ENCODE data around the gene GLB1L.
"Not testable (repeated sequence)": the region's sequence is repeated elsewhere in the genome, so short reads cannot be mapped to it uniquely, and the experiment has no call there.

GLB1L gene

DNA sequence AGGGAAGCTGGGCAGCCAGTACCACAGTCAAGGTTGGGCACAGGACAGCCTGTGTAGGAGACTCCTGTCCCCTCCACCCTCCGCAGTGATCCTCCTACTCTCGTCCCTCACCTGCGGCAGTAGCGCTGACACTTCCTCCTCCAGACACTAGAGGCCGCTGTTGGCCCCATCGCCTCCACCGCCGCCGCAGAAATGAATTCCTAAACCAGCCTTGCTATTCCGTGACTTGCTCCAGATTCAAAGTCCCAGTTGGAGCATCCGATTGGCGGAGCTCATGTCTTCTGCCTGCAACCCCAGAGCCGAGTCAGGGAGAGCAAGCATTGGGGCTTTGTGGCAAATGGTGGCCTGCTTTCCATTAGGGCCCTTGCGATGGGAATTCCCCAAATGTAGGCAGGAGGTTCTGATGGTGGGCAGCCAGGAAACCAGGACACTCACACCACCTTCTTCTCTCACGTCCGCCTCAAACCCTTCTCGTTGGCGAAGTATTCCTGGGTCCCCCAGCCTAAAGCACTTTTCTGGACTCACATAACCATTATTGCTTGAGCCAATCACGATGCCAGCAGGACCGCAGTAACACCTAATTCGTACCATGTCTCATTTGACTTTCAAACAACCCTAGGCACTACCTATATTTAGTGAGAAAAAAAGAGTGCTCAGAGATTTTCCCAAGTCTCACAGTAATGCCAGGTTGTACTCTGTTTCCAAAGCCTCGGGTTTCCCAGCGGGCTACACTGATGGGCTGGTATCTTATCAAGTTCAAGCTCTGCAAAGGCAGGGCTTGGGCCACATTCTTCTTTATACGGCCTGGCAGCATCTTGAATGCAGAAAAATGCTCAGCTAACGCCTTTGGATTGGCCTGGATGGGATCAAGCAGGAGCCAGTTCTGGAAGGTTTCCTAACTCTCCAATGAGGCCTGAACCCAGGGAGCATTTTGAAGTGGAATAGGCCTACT, 32.7 kb upstream of the GLB1L start:
- peak; percentile 81 for DNase-seq
- Mint-ChIP-seq H3K4me3 (peak overlapping the region; percentile 92), H3K27me3 (peaks cover 18% of the 10 kb centered on the region), H3K9me3 (no peaks in the 10 kb centered on the region), H3K4me1 (peaks cover 41% of the 10 kb centered on the region), H3K27ac (peak overlapping the region; percentile 98), H3K36me3 (peaks cover 19% of the 10 kb centered on the region)
- CTCF ChIA-PET = interaction anchor here (0.6 to 14.8 kb wide), 20 partner anchors 8 to 120 kb away, joined by 3 to 267 read pairs (median 4); partner anchors contain the start of genes ANKZF1, ATG9A, GLB1L and STK16

DNA sequence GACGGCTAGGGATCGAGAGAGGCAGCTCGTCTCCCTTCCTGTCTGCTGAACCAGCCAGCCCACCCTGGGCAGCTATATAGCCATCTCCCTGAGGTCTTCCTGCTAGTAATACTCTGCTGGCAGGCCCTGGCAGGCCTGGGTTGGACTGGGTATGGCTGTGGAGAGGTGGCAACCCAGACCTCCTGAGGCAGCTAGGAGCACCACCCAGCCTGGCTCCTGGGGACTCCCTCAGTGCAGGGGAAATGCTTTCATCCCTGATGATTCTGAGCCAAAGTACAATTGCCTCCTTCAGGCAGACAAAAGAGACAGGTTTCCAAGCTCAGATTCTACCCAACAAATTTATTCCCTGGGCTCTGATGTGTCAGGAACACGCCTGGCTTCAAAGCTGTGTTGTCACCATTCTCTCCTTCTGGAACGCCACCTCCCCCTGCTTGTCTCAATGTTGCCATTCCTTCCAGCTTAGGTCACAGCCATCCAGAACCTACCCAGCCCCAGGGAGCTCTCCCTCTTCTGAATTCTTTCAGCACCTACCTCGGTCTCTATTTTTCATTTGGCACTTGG, 29.2 kb upstream of the GLB1L start:
- peaks cover 51% of the 10 kb centered on the region for H3K27me3 Mint-ChIP-seq
- H3K36me3 Mint-ChIP-seq = no peaks in the 10 kb centered on the region
- H3K27ac Mint-ChIP-seq = no peak overlapping the region
- CTCF ChIA-PET = interaction anchor here (14.8 kb wide), 1 partner anchor 21 kb away, joined by 267 read pairs; no protein-coding TSS in a partner anchor
- no peak overlapping the region for H3K4me3 Mint-ChIP-seq
- H3K9me3 Mint-ChIP-seq = no peaks in the 10 kb centered on the region
- DNase-seq = no peak
- peaks cover 21% of the 10 kb centered on the region for H3K4me1 Mint-ChIP-seq

DNA sequence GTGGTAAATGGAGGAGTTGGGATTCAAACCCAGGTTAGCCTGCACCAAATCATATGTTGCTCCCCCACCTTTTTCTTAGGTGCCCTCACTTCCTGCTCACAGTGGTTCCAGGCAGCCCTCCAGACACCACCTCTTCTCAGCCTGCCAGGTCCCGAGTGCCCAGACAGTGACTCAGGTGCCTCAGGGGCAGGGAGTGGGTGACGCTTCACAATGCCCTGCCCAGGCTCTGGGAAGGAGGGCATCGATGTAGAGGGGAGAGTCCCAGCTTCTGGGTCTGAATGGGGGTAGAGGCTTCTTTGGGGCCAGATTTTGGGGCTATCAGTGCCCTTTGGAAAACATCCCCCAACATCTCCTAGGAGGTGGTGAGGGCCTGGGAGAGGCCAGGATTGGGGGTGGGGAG, 28.7 kb upstream of the GLB1L start:
- H3K9me3 Mint-ChIP-seq = no peaks in the 10 kb centered on the region
- peaks cover 19% of the 10 kb centered on the region for H3K4me1 Mint-ChIP-seq
- no peak for DNase-seq
- H3K36me3 Mint-ChIP-seq = no peaks in the 10 kb centered on the region
- CTCF ChIA-PET = interaction anchor here (14.8 kb wide), 1 partner anchor 21 kb away, joined by 267 read pairs; no protein-coding TSS in a partner anchor
- no peak overlapping the region for H3K4me3 Mint-ChIP-seq
- H3K27ac Mint-ChIP-seq = no peak overlapping the region
- H3K27me3 Mint-ChIP-seq = peaks cover 54% of the 10 kb centered on the region

DNA sequence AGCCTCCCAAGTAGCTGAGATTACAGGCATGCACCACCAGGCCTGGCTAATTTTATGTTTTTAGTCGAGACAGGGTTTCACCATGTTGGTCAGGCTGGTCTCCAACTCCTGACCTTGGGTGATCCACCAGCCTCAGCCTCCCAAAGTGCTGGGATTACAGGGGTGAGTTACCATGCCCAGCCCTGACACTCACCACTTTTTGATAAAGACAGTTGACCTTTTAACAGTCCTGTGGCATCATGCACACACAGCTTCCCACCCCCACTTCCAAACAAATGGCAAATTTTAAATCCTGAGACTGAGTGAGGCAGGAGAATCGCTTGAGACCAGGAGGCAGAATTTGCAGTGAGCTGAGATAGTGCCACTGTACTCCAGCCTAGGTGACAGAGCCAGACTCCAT, 27.8 kb upstream of the GLB1L start:
- Mint-ChIP-seq H3K4me1 (peaks cover 10% of the 10 kb centered on the region), H3K36me3 (no peaks in the 10 kb centered on the region), H3K27ac (no peak overlapping the region), H3K9me3 (no peaks in the 10 kb centered on the region), H3K4me3 (no peak overlapping the region), H3K27me3 (peaks cover 54% of the 10 kb centered on the region)
- DNase-seq = no peak
- CTCF ChIA-PET = interaction anchor here (0.7 to 14.8 kb wide), 3 partner anchors 22 to 1461 kb away, joined by 3 to 267 read pairs (median 5); no protein-coding TSS in a partner anchor

DNA sequence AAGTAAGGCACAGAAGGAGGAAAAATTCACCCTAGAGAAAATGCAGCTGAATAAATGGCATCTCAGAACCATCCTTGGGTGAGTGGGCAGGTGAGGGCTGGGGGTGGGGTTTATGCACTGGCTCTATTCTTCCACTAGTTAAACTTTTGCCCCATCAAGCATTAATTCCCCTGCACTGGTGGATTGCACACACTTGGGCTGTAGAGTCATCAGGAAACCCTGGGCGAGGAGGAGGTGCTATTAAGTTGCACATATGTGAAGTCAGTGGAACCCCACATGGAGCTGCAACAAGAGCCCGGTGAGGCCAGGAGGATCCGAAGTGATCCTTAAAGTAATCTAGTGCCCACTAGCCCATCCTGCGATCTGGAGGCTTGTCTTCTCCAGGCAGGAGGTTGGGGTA, 27.1 kb upstream of the GLB1L start:
- Mint-ChIP-seq H3K9me3 (no peaks in the 10 kb centered on the region), H3K27me3 (peaks cover 54% of the 10 kb centered on the region), H3K27ac (no peak overlapping the region), H3K4me1 (peaks cover 3% of the 10 kb centered on the region), H3K4me3 (no peak overlapping the region), H3K36me3 (no peaks in the 10 kb centered on the region)
- CTCF ChIA-PET = interaction anchor here (1.1 kb wide), 1 partner anchor 22 kb away, joined by 5 read pairs; no protein-coding TSS in a partner anchor
- no peak for DNase-seq

DNA sequence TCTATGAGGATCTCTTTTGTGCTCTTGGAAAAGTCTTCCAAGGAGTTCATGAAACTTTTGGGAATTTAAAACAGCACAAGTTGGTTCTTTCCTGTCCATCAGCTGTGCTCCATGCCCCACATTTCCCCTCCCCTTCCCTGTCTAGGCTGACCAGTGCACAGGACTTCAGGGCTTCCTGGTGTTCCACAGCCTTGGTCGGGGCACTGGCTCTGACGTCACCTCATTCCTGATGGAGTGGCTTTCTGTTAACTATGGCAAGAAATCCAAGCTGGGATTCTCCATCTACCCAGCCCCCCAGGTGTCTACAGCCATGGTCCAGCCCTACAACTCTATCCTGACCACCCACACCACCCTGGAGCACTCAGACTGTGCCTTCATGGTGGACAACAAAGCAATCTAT, 25.8 kb upstream of the GLB1L start:
- no peak overlapping the region for H3K4me3 Mint-ChIP-seq
- H3K36me3 Mint-ChIP-seq = no peaks in the 10 kb centered on the region
- no peak for DNase-seq
- no peaks in the 10 kb centered on the region for H3K9me3 Mint-ChIP-seq
- H3K27ac Mint-ChIP-seq = no peak overlapping the region
- no peaks in the 10 kb centered on the region for H3K4me1 Mint-ChIP-seq
- H3K27me3 Mint-ChIP-seq = peaks cover 65% of the 10 kb centered on the region
- CTCF ChIA-PET = interaction anchor here (2.3 kb wide), 1 partner anchor 24 kb away, joined by 9 read pairs; no protein-coding TSS in a partner anchor

DNA sequence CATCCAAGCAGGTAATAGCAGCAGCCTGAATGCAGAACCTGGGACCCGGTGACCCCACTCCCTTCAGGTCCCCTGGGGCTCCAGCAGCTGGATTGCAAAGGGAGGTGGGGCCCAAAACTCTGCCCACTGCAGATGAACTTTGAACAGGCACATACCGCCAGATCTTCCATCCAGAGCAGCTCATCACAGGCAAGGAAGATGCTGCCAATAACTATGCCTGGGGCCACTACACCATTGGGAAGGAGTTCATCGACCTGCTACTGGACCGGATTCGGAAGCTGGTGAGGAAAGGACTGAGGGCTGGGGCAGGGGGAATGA, 24.8 kb upstream of the GLB1L start:
- Mint-ChIP-seq H3K36me3 (no peaks in the 10 kb centered on the region), H3K27me3 (peaks cover 65% of the 10 kb centered on the region), H3K27ac (no peak overlapping the region), H3K9me3 (no peaks in the 10 kb centered on the region), H3K4me1 (no peaks in the 10 kb centered on the region), H3K4me3 (no peak overlapping the region)
- CTCF ChIA-PET = interaction anchor here (1.7 to 2.3 kb wide), 2 partner anchors 8 to 25 kb away, joined by 4 to 9 read pairs; no protein-coding TSS in a partner anchor
- DNase-seq = no peak

DNA sequence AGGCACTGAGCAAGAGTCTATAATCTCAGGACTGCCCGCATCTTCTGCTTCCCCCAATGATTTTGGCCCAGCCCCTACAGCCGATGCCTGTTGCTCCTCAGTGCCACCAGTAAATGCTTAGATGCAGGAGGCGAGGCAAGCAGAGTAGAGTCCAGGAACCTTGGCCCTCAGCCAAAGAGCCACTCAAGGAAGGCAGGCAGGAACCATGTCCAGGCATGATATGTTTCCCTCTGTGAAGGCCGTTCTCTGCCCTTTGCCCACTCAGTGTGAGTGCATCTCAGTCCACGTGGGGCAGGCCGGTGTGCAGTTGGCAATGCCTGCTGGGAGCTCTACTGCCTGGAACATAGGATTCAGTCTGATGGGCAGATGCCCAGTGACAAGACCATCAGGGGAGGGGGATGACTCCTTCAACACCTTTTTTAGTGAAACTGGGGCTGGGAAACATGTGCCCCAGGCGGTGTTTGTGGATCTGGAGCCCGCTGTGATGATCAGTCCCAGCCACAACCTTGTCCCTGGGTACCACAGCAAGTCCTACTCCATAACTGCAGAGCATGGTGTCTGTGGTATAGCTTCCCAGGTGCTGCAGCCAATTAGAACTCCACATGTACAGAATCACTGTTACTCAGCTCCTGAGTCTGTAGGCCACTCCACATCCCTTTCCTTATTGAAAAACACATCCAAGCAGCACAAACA, 24.3 kb upstream of the GLB1L start:
- Mint-ChIP-seq H3K27ac (no peak overlapping the region), H3K9me3 (no peaks in the 10 kb centered on the region), H3K27me3 (peaks cover 61% of the 10 kb centered on the region), H3K4me1 (no peaks in the 10 kb centered on the region), H3K4me3 (no peak overlapping the region), H3K36me3 (no peaks in the 10 kb centered on the region)
- no peak for DNase-seq
- CTCF ChIA-PET = interaction anchor here (1.7 to 2.3 kb wide), 2 partner anchors 8 to 26 kb away, joined by 4 to 9 read pairs; no protein-coding TSS in a partner anchor

DNA sequence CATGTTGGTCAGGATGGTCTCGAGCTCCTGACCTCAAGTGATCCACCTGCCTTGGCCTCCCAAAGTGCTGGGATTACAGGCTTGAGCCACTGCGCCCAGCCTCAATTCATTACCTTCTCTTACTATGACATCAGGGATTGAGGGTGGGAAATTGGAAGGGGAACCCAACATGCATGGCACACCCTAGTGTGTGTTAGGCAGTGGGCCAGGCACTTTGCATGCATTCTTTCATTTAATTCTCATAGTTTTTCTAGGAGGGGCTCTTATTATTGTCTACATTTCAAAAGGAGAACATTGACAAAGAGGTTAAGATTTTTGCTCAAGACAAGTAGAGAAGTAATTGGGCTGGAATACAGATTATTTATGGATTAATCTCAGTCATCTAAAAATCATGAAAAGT, 23.1 kb upstream of the GLB1L start:
- no peaks in the 10 kb centered on the region for H3K4me1 Mint-ChIP-seq
- CTCF ChIA-PET = interaction anchor here (1.7 to 3.3 kb wide), 2 partner anchors 9 to 26 kb away, joined by 4 to 12 read pairs; no protein-coding TSS in a partner anchor
- peaks cover 54% of the 10 kb centered on the region for H3K27me3 Mint-ChIP-seq
- no peaks in the 10 kb centered on the region for H3K9me3 Mint-ChIP-seq
- no peaks in the 10 kb centered on the region for H3K36me3 Mint-ChIP-seq
- no peak for DNase-seq
- no peak overlapping the region for H3K4me3 Mint-ChIP-seq
- no peak overlapping the region for H3K27ac Mint-ChIP-seq

DNA sequence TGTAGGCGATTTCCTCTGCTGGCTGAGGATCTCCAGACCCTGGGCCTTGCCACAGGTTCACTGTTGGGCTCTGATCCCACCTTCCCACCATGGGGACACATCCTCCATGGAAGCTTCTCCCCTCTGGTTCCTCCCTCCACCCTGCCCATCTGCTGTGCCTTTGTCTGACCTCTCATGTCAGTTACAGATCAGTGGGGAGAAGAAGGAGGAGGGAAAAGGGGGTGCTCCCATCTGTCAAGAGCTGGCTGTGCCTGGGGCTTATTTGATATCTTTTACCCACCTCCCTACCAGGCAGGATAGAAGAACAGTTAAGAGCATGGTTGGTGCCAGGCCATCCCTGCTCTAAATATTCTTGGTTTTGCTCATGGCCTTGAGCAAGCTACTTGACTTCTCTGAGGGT, 21.6 kb upstream of the GLB1L start:
- no peaks in the 10 kb centered on the region for H3K36me3 Mint-ChIP-seq
- H3K4me1 Mint-ChIP-seq = no peaks in the 10 kb centered on the region
- CTCF ChIA-PET = interaction anchor here (0.6 to 3.3 kb wide), 2 partner anchors 10 to 28 kb away, joined by 3 to 12 read pairs; no protein-coding TSS in a partner anchor
- no peak overlapping the region for H3K4me3 Mint-ChIP-seq
- no peak for DNase-seq
- H3K27ac Mint-ChIP-seq = no peak overlapping the region
- peaks cover 47% of the 10 kb centered on the region for H3K27me3 Mint-ChIP-seq
- no peaks in the 10 kb centered on the region for H3K9me3 Mint-ChIP-seq

DNA sequence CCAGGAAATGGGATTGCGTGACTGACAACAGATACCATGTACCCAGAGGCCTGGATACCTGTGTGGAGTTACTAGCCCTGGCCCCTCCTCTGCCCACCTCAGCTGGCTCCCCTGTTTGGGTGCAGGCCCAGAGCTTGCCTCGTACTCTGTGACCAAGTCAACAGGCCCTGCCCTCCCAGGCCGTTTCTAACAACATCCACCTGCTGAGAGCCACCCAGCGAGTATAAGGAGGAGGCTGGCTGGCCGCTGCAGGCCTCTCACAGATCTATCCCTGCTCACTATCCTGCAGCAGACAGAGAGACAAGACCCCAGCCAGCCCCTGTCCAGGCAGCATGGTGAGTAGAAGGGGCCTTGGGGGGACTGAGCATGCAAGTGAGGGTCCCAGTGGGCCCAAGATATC, 21.0 kb upstream of the GLB1L start:
- CTCF ChIA-PET = interaction anchor here (1.0 to 3.3 kb wide), 2 partner anchors 12 to 28 kb away, joined by 5 to 12 read pairs; no protein-coding TSS in a partner anchor
- no peak for DNase-seq
- H3K27me3 Mint-ChIP-seq = peaks cover 47% of the 10 kb centered on the region
- H3K4me3 Mint-ChIP-seq = no peak overlapping the region
- H3K27ac Mint-ChIP-seq = no peak overlapping the region
- H3K36me3 Mint-ChIP-seq = no peaks in the 10 kb centered on the region
- H3K4me1 Mint-ChIP-seq = no peaks in the 10 kb centered on the region
- no peaks in the 10 kb centered on the region for H3K9me3 Mint-ChIP-seq

DNA sequence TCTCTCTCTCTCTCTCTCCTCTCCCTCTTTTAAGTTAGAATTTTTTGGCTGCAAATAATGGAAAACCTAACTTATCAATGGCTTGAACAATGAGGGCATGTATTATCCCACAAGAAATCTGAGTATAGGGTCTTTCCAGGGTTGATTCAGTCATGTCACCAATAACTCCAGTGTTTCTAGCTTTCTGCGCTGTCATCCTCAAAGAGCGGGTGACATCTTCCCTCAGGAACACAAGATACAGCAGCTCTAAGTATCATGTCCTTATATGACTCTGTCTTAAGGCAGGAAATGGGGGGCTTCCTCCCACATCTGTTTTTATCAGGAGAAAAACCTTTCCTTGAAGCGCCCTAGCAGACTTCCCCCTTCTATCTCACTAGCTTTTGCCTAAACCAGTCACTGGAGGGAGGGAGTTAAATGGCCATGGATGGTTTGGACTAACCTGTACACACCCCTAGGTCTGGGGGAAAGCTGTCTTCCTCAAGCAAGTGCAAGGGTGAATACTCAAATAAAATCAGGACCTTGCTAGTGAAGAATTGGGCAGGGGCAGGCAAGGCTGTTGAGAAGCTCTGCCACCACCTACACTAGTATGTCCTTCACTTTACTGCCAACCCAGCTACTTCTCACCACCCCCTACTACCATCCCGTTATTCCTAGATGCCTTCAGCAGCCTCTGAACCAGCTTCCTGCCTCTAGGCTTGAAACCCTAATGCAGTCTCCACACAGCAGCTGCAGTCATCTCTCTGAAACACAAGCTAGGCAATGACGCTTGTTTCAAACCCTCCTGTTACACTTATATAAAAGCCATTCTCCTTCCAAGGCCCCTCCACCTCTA, 16.0 kb upstream of the GLB1L start:
- Mint-ChIP-seq H3K27ac (no peak overlapping the region), H3K4me1 (peaks cover 3% of the 10 kb centered on the region), H3K4me3 (no peak overlapping the region), H3K27me3 (peaks cover 39% of the 10 kb centered on the region), H3K36me3 (no peaks in the 10 kb centered on the region), H3K9me3 (no peaks in the 10 kb centered on the region)
- CTCF ChIA-PET = interaction anchor here (1.0 to 2.1 kb wide), 3 partner anchors 16 to 34 kb away, joined by 3 to 13 read pairs (median 4); no protein-coding TSS in a partner anchor
- no peak for DNase-seq

DNA sequence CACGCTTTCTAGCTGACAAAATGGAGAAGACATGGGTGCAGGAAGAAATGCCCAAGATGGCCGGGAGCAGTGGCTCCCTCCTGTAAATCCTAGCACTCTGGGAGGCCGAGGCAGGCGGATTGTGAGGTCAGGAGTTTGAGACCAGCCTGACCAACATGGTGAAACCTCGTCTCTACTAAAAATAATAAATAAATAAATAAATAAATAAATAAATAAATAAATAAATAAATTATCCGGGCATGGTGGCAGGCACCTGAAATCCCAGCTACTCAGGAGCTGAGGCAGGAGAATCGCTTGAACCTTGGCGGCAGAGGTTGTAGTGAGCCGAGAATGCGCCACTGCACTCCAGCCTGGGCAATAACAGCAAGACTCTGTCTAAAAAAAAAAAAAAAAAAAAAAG, 13.7 kb upstream of the GLB1L start:
- H3K36me3 Mint-ChIP-seq, H3K9me3 Mint-ChIP-seq, DNase-seq, H3K4me3 Mint-ChIP-seq, H3K27ac Mint-ChIP-seq: not testable (repeated sequence)
- H3K4me1 Mint-ChIP-seq = peaks cover 16% of the 10 kb centered on the region
- peaks cover 39% of the 10 kb centered on the region for H3K27me3 Mint-ChIP-seq
- CTCF ChIA-PET = interaction anchor here (1.5 to 2.0 kb wide), 2 partner anchors 19 to 36 kb away, joined by 7 to 11 read pairs; partner anchors contain the start of gene DNAJB2

Measured in activated naive CD4-positive, alpha-beta T cell treated with anti-CD3 and anti-CD28 coated beads, Interleukin-2, amount 10 ng/mL, durations not matched to agents 7 days and 5 days (primary cell).